ENCODE measurements around the gene CLCN2.

CLCN2 gene

DNA sequence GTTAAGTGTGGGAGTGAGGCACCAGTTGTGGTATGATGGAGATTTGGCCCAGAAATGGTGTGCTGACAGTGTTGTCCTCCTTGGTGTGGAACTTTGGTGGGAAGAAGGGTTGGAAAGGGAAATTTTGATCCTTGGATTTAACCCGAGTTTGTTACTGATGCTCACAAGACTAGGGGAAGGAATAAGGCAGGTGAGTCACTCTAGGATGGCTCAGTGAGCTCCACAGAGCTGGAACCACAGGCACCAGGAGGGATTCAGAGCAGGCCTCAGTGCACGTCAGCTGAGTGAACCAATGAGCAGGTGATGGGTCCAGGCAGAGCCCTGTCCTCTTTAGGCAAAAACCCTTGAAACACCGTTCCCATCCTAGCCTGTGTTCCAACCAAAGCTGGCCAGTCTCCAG lies 29.9 kb upstream of the CLCN2 start:
- TF ChIP-seq, protein P1, sequence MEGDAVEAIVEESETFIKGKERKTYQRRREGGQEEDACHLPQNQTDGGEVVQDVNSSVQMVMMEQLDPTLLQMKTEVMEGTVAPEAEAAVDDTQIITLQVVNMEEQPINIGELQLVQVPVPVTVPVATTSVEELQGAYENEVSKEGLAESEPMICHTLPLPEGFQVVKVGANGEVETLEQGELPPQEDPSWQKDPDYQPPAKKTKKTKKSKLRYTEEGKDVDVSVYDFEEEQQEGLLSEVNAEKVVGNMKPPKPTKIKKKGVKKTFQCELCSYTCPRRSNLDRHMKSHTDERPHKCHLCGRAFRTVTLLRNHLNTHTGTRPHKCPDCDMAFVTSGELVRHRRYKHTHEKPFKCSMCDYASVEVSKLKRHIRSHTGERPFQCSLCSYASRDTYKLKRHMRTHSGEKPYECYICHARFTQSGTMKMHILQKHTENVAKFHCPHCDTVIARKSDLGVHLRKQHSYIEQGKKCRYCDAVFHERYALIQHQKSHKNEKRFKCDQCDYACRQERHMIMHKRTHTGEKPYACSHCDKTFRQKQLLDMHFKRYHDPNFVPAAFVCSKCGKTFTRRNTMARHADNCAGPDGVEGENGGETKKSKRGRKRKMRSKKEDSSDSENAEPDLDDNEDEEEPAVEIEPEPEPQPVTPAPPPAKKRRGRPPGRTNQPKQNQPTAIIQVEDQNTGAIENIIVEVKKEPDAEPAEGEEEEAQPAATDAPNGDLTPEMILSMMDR (IDR thresholded peaks at IDR 0.05; ENCODE audit: control insufficient read depth, extremely low read depth, insufficient read depth): no peak
- DNase-seq (ENCODE audit: low read depth): no peak
- H3K4me3 ChIP-seq (ENCODE audit: low read depth, low read length): no peak overlapping the region

DNA sequence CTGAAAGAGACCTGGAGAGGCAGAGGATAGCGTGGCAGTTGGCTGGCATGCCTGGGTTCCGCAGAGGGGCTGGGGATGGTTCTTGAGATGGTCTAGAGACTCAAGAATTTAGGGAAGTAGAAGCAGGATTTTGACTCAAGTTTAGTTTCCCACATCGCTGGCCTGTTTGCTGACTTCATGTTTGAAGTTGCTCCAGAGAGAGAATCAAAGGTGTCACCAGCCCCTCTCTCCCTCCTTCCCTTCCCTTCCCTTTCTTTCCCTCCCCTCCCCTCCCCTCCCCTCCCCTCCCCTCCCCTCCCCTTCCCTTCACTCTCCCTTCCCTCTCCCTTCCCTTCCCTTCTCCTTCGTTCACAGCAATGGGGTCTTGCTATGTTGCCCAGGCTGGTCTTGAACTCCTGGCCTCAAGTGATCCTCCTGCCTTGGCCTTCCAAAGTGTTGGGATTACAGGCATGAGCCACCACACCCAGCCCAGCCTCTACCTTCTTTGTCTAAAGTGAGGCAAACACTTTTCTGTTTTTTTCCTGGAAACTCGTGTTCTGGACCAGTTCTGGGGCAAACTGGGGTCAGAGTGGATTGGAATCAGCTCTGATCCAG lies 28.6 kb upstream of the CLCN2 start:
- TF ChIP-seq, protein P1 (IDR thresholded peaks at IDR 0.05; ENCODE audit: control insufficient read depth, extremely low read depth, insufficient read depth): no peak
- H3K4me3 ChIP-seq (ENCODE audit: low read depth, low read length): no peak overlapping the region
- DNase-seq (ENCODE audit: low read depth): no peak

DNA sequence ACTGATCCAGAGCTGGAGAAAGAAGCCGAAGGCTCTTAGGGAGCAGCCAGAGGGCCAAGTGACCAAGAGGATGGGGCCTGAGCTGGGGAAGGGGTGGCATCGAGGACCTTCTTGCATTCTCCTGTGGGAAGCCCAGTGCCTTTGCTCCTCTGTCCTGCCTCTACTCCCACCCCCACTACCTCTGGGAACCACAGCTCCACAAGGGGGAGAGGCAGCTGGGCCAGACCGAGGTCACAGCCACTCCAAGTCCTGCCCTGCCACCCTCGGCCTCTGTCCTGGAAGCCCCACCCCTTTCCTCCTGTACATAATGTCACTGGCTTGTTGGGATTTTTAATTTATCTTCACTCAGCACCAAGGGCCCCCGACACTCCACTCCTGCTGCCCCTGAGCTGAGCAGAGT lies 28.0 kb upstream of the CLCN2 start:
- no peak for DNase-seq (ENCODE audit: low read depth)
- no peak overlapping the region for H3K4me3 ChIP-seq (ENCODE audit: low read depth, low read length)
- TF ChIP-seq, protein P1 (IDR thresholded peaks at IDR 0.05; ENCODE audit: control insufficient read depth, extremely low read depth, insufficient read depth): no peak

DNA sequence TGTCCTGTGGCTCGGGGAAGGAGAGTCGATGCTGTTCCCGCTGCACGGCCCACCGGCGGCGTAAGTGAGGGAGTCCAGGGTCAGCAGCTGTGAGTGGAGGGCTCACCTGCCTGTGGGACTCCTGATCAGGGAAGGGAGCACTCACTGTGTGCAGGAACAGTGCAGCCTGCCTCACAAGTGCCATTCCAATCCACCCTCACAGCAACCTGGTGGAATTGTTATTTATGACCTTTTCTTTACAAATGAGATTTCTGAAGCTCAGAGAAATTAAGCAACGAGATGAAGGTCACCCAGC lies 27.5 kb upstream of the CLCN2 start:
- TF ChIP-seq, protein P1 (IDR thresholded peaks at IDR 0.05; ENCODE audit: control insufficient read depth, extremely low read depth, insufficient read depth): no peak
- no peak for DNase-seq (ENCODE audit: low read depth)
- H3K4me3 ChIP-seq (ENCODE audit: low read depth, low read length): no peak overlapping the region

DNA sequence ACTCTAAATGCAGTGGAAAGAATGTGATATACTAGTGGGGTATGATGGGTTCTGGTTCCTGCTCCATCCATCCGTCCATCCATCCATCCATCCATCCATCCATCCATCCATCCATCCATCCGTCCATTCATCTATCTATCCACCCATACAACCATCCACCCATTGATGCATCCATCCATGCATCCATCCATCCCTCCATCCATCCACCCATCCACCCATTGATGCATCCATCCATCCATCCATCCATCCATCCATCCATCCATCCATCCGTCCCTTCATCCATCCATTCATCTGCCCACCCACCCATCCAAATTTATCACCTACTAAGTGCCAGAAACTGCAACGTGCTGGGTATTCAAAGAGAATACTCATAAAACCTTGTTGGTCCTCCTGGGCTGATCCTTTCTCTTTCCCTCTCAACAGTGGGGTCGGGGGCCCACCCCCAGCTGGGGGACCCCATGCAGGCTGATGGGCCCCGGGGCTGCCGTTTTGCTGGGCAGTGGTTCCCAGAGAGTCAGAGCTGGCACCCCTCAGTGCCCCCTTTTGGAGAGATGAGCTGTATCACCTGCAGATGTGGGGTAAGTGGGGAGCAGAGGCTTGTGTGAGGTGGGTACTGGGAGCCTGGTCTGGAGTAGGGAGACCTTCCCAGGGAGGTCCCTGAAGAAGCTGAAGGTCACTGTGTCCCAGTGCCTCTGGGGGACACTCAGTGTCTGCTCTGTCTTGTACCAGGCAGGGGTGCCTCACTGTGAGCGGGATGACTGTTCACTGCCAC lies 26.9 kb upstream of the CLCN2 start:
- no peak overlapping the region for H3K4me3 ChIP-seq (ENCODE audit: low read depth, low read length)
- no peak for DNase-seq (ENCODE audit: low read depth)
- TF ChIP-seq, protein P1 (IDR thresholded peaks at IDR 0.05; ENCODE audit: control insufficient read depth, extremely low read depth, insufficient read depth): no peak

DNA sequence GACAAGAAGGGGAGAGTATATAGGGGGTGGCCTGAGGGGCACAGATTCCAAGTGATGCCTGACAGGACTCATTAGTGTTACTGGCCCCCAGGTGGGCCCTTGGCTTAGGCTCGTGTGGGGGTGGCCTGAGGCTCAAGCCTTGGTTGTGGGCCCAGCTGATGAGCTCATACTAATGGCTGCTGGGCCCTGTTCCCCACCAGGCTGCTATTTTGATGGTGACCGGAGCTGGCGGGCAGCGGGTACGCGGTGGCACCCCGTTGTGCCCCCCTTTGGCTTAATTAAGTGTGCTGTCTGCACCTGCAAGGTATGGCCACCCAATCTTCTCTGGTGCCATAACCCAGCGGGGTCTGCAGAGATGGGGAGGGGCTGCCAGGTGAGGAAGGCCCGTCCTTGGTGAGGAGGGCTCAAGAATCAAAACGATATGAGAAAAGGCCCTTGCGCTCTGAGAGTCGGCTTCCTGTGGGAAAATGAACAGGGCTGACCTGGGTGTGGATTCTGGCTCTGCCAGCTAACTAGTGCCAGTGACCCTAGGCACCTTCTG lies 25.8 kb upstream of the CLCN2 start:
- TF ChIP-seq, protein P1 (IDR thresholded peaks at IDR 0.05; ENCODE audit: control insufficient read depth, extremely low read depth, insufficient read depth): no peak
- no peak overlapping the region for H3K4me3 ChIP-seq (ENCODE audit: low read depth, low read length)
- DNase-seq (ENCODE audit: low read depth): no peak
